ENCODE measurements around the gene EFNB3. TPM values are rescaled to one million over a fixed set of nuclear protein-coding genes. Genes with fewer than 3 reads are reported as not detected.
A peak's percentile ranks its signal among the peaks of the same experiment; 100 is the strongest.

EFNB3 gene
- total RNA-seq, 1 experiment from 2014 or later, result 2.5 TPM

DNA sequence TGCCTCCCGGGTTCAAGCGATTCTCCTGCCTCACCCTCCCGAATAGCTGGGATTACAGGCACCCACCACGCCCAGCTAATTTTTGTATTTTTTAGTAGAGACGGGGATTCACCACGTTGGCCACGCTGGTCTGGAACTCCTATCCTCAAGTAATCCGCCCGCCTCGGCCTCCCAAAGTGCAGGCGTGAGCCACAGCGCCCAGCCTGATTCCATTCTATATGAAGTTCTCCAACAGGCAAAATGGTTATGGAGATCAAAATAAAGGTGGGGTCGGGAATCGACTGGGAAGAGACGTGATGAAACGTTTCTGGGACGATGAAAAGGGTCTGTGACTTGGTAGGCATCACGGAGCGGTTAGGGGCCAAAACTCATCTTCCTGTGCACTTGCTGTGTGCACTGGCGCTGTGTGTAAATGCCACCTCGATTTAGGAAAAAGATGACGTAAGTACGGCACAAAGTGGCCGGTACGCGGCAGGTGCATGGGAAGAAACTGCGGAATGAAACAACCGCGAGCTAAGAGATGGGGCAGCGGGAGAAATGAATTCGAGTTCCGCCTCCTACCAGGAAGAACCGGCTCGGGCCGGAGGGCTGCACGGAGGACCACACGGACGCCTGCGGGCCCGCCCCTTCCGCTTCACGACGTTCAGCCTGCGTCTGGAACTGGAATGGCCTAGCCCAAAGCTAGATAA lies 19.3 kb upstream of the EFNB3 start:
- Histone ChIP-seq H3K27ac (ENCODE audit: low read length) (peak overlapping the region; percentile 92), H3K4me3 (ENCODE audit: low read depth in 2 of 2, low read length in 2 of 2) (peak overlapping the region; percentile 91 to 97), H3K4me1 (ENCODE audit: control insufficient read depth, insufficient read depth, low read length) (peaks cover 9% of the 10 kb centered on the region; the same call in 1 of the 2 replicates), H3K27me3 (ENCODE audit: control insufficient read depth, insufficient read depth, low read length) (no peaks in the 10 kb centered on the region), H3K9me3 (ENCODE audit: control insufficient read depth, insufficient read depth, low read depth, low read length) (no peaks in the 10 kb centered on the region), H3K36me3 (ENCODE audit: control insufficient read depth, insufficient read depth, low read length) (peaks cover 12% of the 10 kb centered on the region)
- intact Hi-C loops (cut with micrococcal nuclease; ENCODE audit: unreplicated experiment) (loop anchor here (2.0 kb wide), 1 partner anchor 99 kb away; no protein-coding TSS in a partner anchor), in situ Hi-C loops (cut with HindIII; ENCODE audit: low pct_unique_long_range_greater_than_20kb, low sequenced_read_pairs) (no loop called here)
- POLR2A ChIA-PET, result interaction anchor here (0.5 to 1.0 kb wide), 5 partner anchors 15 to 175 kb away, joined by 3 to 18 read pairs (median 3); no protein-coding TSS in a partner anchor
- peak; percentile 83 for ATAC-seq
- DNase-seq (ENCODE audit: low read depth, low spot score), result peak; percentile 82
- TF ChIP-seq POLR2AphosphoS5 (IDR thresholded peaks at IDR 0.05; ENCODE audit: low read depth, low read length) (peak; percentile 40; the same call in 1 of the 2 replicates), TCF7L2 (IDR thresholded peaks at IDR 0.05; ENCODE audit: low read depth, low read length) (0 out of 2 replicates have a peak, but pooled peaks have one; percentile 68), SIN3A (IDR thresholded peaks at IDR 0.05; ENCODE audit: borderline replicate concordance, insufficient read depth, low read depth, low read length) (0 out of 2 replicates have a peak, but pooled peaks have one; percentile 44)
- TF ChIP-seq, protein P1, sequence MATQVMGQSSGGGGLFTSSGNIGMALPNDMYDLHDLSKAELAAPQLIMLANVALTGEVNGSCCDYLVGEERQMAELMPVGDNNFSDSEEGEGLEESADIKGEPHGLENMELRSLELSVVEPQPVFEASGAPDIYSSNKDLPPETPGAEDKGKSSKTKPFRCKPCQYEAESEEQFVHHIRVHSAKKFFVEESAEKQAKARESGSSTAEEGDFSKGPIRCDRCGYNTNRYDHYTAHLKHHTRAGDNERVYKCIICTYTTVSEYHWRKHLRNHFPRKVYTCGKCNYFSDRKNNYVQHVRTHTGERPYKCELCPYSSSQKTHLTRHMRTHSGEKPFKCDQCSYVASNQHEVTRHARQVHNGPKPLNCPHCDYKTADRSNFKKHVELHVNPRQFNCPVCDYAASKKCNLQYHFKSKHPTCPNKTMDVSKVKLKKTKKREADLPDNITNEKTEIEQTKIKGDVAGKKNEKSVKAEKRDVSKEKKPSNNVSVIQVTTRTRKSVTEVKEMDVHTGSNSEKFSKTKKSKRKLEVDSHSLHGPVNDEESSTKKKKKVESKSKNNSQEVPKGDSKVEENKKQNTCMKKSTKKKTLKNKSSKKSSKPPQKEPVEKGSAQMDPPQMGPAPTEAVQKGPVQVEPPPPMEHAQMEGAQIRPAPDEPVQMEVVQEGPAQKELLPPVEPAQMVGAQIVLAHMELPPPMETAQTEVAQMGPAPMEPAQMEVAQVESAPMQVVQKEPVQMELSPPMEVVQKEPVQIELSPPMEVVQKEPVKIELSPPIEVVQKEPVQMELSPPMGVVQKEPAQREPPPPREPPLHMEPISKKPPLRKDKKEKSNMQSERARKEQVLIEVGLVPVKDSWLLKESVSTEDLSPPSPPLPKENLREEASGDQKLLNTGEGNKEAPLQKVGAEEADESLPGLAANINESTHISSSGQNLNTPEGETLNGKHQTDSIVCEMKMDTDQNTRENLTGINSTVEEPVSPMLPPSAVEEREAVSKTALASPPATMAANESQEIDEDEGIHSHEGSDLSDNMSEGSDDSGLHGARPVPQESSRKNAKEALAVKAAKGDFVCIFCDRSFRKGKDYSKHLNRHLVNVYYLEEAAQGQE (IDR thresholded peaks at IDR 0.05; ENCODE audit: insufficient read depth in 1 of 2, low read depth in 2 of 2, low read length in 1 of 2), result no peak
- TF ChIP-seq, protein P2, sequence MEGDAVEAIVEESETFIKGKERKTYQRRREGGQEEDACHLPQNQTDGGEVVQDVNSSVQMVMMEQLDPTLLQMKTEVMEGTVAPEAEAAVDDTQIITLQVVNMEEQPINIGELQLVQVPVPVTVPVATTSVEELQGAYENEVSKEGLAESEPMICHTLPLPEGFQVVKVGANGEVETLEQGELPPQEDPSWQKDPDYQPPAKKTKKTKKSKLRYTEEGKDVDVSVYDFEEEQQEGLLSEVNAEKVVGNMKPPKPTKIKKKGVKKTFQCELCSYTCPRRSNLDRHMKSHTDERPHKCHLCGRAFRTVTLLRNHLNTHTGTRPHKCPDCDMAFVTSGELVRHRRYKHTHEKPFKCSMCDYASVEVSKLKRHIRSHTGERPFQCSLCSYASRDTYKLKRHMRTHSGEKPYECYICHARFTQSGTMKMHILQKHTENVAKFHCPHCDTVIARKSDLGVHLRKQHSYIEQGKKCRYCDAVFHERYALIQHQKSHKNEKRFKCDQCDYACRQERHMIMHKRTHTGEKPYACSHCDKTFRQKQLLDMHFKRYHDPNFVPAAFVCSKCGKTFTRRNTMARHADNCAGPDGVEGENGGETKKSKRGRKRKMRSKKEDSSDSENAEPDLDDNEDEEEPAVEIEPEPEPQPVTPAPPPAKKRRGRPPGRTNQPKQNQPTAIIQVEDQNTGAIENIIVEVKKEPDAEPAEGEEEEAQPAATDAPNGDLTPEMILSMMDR (IDR thresholded peaks at IDR 0.05), result no peak
- BruUV-seq (replicated peaks), result no TSS peak
- CTCF ChIA-PET, result interaction anchor here (0.7 kb wide), 1 partner anchor 9 kb away, joined by 4 read pairs; no protein-coding TSS in a partner anchor

DNA sequence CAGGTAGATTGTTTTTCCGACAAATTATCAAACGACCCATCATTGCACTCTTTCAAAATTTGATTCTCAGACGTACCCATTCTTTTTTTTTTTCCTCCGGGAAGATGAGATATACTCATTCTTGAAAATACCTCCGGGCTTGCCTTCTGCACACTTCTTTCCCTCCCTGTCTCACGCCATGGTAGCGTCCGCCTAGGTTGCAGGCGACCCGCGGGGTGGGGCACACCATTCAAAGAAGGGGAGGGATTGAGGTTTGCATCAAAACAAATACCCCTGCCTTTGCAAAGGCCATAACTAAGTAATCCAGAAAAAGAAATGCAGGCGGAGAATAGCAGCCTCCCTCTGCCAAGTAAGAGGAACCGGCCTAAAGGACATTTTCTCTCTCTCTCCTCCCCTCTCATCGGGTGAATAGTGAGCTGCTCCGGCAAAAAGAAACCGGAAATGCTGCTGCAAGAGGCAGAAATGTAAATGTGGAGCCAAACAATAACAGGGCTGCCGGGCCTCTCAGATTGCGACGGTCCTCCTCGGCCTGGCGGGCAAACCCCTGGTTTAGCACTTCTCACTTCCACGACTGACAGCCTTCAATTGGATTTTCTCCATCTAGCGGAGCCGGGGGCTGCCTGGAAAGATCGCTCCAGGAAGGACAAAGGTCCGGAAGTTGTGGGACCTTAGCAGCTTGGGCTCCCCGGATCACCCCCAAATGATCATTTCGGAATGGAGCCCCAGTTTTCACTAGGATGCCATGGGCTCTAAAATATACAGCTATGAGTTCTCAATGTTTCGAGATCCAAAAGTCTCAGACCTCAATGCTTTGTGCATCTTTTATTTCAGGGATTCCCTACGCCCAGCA lies 18.6 kb upstream of the EFNB3 start:
- no peaks in the 10 kb centered on the region for H3K9me3 ChIP-seq (ENCODE audit: control insufficient read depth, insufficient read depth, low read depth, low read length)
- peak overlapping the region; percentile 92 for H3K27ac ChIP-seq (ENCODE audit: low read length)
- intact Hi-C loops (cut with micrococcal nuclease; ENCODE audit: unreplicated experiment) (loop anchor here (2.0 kb wide), 1 partner anchor 100 kb away; no protein-coding TSS in a partner anchor), in situ Hi-C loops (cut with HindIII; ENCODE audit: low pct_unique_long_range_greater_than_20kb, low sequenced_read_pairs) (no loop called here)
- TF ChIP-seq, protein P2 (IDR thresholded peaks at IDR 0.05), result no peak
- TF ChIP-seq, protein P1 (IDR thresholded peaks at IDR 0.05; ENCODE audit: insufficient read depth in 1 of 2, low read depth in 2 of 2, low read length in 1 of 2), result no peak; a peak in 1 of 4 replicates
- TF ChIP-seq POLR2AphosphoS5 (IDR thresholded peaks at IDR 0.05; ENCODE audit: low read depth, low read length) (peak; percentile 82), SIN3A (IDR thresholded peaks at IDR 0.05; ENCODE audit: borderline replicate concordance, insufficient read depth, low read depth, low read length) (no peak; the same call in 1 of the 2 replicates), TCF7L2 (IDR thresholded peaks at IDR 0.05; ENCODE audit: low read depth, low read length) (peak; percentile 64)
- peak overlapping the region; percentile 91 to 97 for H3K4me3 ChIP-seq (ENCODE audit: low read depth in 2 of 2, low read length in 2 of 2)
- ChIA-PET CTCF (interaction anchor here (0.5 to 2.2 kb wide), 5 partner anchors 10 to 119 kb away, joined by 3 to 8 read pairs (median 5); partner anchors contain the start of gene ATP1B2), POLR2A (interaction anchor here (0.5 to 1.4 kb wide), 10 partner anchors 14 to 126 kb away, joined by 3 to 18 read pairs (median 4); partner anchors contain the start of genes CD68 and MPDU1)
- H3K27me3 ChIP-seq (ENCODE audit: control insufficient read depth, insufficient read depth, low read length), result no peaks in the 10 kb centered on the region
- peaks cover 9% of the 10 kb centered on the region; the same call in 1 of the 2 replicates for H3K4me1 ChIP-seq (ENCODE audit: control insufficient read depth, insufficient read depth, low read length)
- ATAC-seq (peak; percentile 69), DNase-seq (ENCODE audit: low read depth, low spot score) (peak; percentile 87)
- H3K36me3 ChIP-seq (ENCODE audit: control insufficient read depth, insufficient read depth, low read length), result peaks cover 12% of the 10 kb centered on the region
- TSS peak; percentile 85 for BruUV-seq (replicated peaks)

Data from Panc1 (cell line).